ENCODE measurements around the gene APEX1.
"Not testable (repeated sequence)": the region's sequence is repeated elsewhere in the genome, so short reads cannot be mapped to it uniquely, and the experiment has no call there.

The APEX1 gene

GRCh38 chr14:20436363-20436755, 18.7 kb upstream of the APEX1 start:
- no peak for DNase-seq

- DNase-seq, result peak; percentile 31
Measured at GRCh38 chr14:20438664-20439063, 16.4 kb upstream of the APEX1 start.

GRCh38 chr14:20440465-20440864, 14.6 kb upstream of the APEX1 start:
- DNase-seq, result no peak

GRCh38 chr14:20440882-20441281, 14.1 kb upstream of the APEX1 start:
- DNase-seq, result no peak

- no peak for DNase-seq
Measured at GRCh38 chr14:20441461-20441860, 13.6 kb upstream of the APEX1 start.

- not testable (repeated sequence) for DNase-seq
Measured at GRCh38 chr14:20443650-20444049, 11.4 kb upstream of the APEX1 start.

GRCh38 chr14:20446889-20447288, 8.1 kb upstream of the APEX1 start:
- DNase-seq, result no peak

- not testable (repeated sequence) for DNase-seq
Measured at GRCh38 chr14:20452831-20453230, 2.2 kb upstream of the APEX1 start.

GRCh38 chr14:20455355-20456300, 602 bp downstream of the APEX1 start:
- DNase-seq, result peak; percentile 84

- peak; percentile 58 for DNase-seq
Measured at GRCh38 chr14:20456971-20457370, 1.9 kb downstream of the APEX1 start.

GRCh38 chr14:20458031-20458789, 3.2 kb downstream of the APEX1 start:
- DNase-seq, result no peak

GRCh38 chr14:20460458-20461224, 5.6 kb downstream of the APEX1 start:
- DNase-seq, result peak; percentile 47

GRCh38 chr14:20461225-20462141, 6.5 kb downstream of the APEX1 start, which contains the start of gene PIP4P1:
Gene PIP4P1, minus strand, starts transcription at chr14:20461434. Its CDS starts 109 bp downstream, at chr14:20461325.
- peak; percentile 99 for DNase-seq

GRCh38 chr14:20468764-20469241, 13.8 kb downstream of the APEX1 start:
- no peak for DNase-seq

GRCh38 chr14:20469242-20469889, 14.3 kb downstream of the APEX1 start, which contains the start of gene PNP:
Gene PNP, plus strand, starts transcription at chr14:20469406. Its CDS starts 119 bp downstream, at chr14:20469525.
- peak; percentile 91 for DNase-seq

- peak; percentile 95 for DNase-seq
Measured at GRCh38 chr14:20469890-20470602, 15.0 kb downstream of the APEX1 start.

- DNase-seq, result no peak
Measured at GRCh38 chr14:20470603-20470901, 15.5 kb downstream of the APEX1 start.

GRCh38 chr14:20472536-20473169, 17.6 kb downstream of the APEX1 start:
- no peak for DNase-seq

- no peak for DNase-seq
Measured at GRCh38 chr14:20476776-20477175, 21.8 kb downstream of the APEX1 start.
